Measurements from ENCODE around the gene USP22. TPM values are rescaled to one million over a fixed set of nuclear protein-coding genes. Genes with fewer than 3 reads are reported as not detected.

Gene USP22
- total and polyA plus RNA-seq, 4 donors = 33.3 to 180 (median 112) TPM

GRCh38 chr17:21012736-21013135 is 30.1 kb downstream of the USP22 start:
- peaks cover 30 to 82% (median 79%) of the 10 kb centered on the region in 4 donors for H3K36me3 ChIP-seq (ENCODE audit: control insufficient read depth in 4 of 4, insufficient read depth in 4 of 4, low read length in 4 of 4)
- no peak for ATAC-seq (ENCODE audit: insufficient read depth, low FRiP score)
- WGBS, 2 donors = 88 to 90% methylated on average over 8 of the region's 8 CpGs
- no peak overlapping the region for H3K27ac ChIP-seq (ENCODE audit: low read depth in 1 of 2, low read length in 1 of 2)
- no peak for DNase-seq
- H3K9me3 ChIP-seq (ENCODE audit: control insufficient read depth in 4 of 4, insufficient read depth in 3 of 4, low read length in 3 of 4) = no peaks in the 10 kb centered on the region
- no peak for TF ChIP-seq CTCF (IDR thresholded peaks at IDR 0.05; ENCODE audit: control extremely low read depth, extremely low read depth)
- no peak overlapping the region for H3K4me3 ChIP-seq
- H3K9ac ChIP-seq (ENCODE audit: insufficient read depth in 1 of 2, low read length in 2 of 2) = no peak overlapping the region
- no peaks in the 10 kb centered on the region for H3K4me1 ChIP-seq (ENCODE audit: control insufficient read depth in 5 of 5, insufficient read depth in 5 of 5, low read length in 5 of 5)
- H3K27me3 ChIP-seq (ENCODE audit: control insufficient read depth in 3 of 3, insufficient read depth in 3 of 3, low read length in 2 of 3) = no peaks in the 10 kb centered on the region

- no peak overlapping the region for H3K4me3 ChIP-seq
- no peaks in the 10 kb centered on the region for H3K4me1 ChIP-seq (ENCODE audit: control insufficient read depth in 5 of 5, insufficient read depth in 5 of 5, low read length in 5 of 5)
- no peak for TF ChIP-seq CTCF (IDR thresholded peaks at IDR 0.05; ENCODE audit: control extremely low read depth, extremely low read depth)
- peaks cover 33 to 81% (median 78%) of the 10 kb centered on the region in 4 donors for H3K36me3 ChIP-seq (ENCODE audit: control insufficient read depth in 4 of 4, insufficient read depth in 4 of 4, low read length in 4 of 4)
- no peak overlapping the region for H3K27ac ChIP-seq (ENCODE audit: low read depth in 1 of 2, low read length in 1 of 2)
- no peak overlapping the region for H3K9ac ChIP-seq (ENCODE audit: insufficient read depth in 1 of 2, low read length in 2 of 2)
- H3K9me3 ChIP-seq (ENCODE audit: control insufficient read depth in 4 of 4, insufficient read depth in 3 of 4, low read length in 3 of 4) = no peaks in the 10 kb centered on the region
- ATAC-seq (ENCODE audit: insufficient read depth, low FRiP score) (no peak), DNase-seq (no peak)
- no peaks in the 10 kb centered on the region for H3K27me3 ChIP-seq (ENCODE audit: control insufficient read depth in 3 of 3, insufficient read depth in 3 of 3, low read length in 2 of 3)
- WGBS, 2 donors = 89 to 91% methylated on average over 27 of the region's 27 CpGs
Observed at GRCh38 chr17:21010705-21011596, 31.9 kb downstream of the USP22 start.

GRCh38 chr17:21008992-21009671 is 33.7 kb downstream of the USP22 start:
- no peak for DNase-seq

More at GRCh38 chr17:21008992-21009671, 33.7 kb downstream of the USP22 start:
- Histone ChIP-seq H3K36me3 (ENCODE audit: control insufficient read depth in 4 of 4, insufficient read depth in 4 of 4, low read length in 4 of 4) (peaks cover 34 to 83% (median 77%) of the 10 kb centered on the region in 4 donors), H3K4me1 (ENCODE audit: control insufficient read depth in 5 of 5, insufficient read depth in 5 of 5, low read length in 5 of 5) (no peaks in the 10 kb centered on the region), H3K27ac (ENCODE audit: low read depth in 1 of 2, low read length in 1 of 2) (no peak overlapping the region), H3K27me3 (ENCODE audit: control insufficient read depth in 3 of 3, insufficient read depth in 3 of 3, low read length in 2 of 3) (no peaks in the 10 kb centered on the region), H3K9me3 (ENCODE audit: control insufficient read depth in 4 of 4, insufficient read depth in 3 of 4, low read length in 3 of 4) (no peaks in the 10 kb centered on the region), H3K9ac (ENCODE audit: insufficient read depth in 1 of 2, low read length in 2 of 2) (no peak overlapping the region), H3K4me3 (no peak overlapping the region)
- ATAC-seq (ENCODE audit: insufficient read depth, low FRiP score) = no peak
- TF ChIP-seq CTCF (IDR thresholded peaks at IDR 0.05; ENCODE audit: control extremely low read depth, extremely low read depth) = no peak
- WGBS, 2 donors = 89 to 92% methylated on average over 10 of the region's 10 CpGs
